T-helper 9 cell (primary cell): ENCODE data around the gene SRSF4.
"Not testable (repeated sequence)": the region's sequence is repeated elsewhere in the genome, so short reads cannot be mapped to it uniquely, and the experiment has no call there.

Experiments
- DNase-seq: peaks from one replicate; pipeline ENCODE4 v3.0.0-alpha.2; 2020

SRSF4 gene

DNA sequence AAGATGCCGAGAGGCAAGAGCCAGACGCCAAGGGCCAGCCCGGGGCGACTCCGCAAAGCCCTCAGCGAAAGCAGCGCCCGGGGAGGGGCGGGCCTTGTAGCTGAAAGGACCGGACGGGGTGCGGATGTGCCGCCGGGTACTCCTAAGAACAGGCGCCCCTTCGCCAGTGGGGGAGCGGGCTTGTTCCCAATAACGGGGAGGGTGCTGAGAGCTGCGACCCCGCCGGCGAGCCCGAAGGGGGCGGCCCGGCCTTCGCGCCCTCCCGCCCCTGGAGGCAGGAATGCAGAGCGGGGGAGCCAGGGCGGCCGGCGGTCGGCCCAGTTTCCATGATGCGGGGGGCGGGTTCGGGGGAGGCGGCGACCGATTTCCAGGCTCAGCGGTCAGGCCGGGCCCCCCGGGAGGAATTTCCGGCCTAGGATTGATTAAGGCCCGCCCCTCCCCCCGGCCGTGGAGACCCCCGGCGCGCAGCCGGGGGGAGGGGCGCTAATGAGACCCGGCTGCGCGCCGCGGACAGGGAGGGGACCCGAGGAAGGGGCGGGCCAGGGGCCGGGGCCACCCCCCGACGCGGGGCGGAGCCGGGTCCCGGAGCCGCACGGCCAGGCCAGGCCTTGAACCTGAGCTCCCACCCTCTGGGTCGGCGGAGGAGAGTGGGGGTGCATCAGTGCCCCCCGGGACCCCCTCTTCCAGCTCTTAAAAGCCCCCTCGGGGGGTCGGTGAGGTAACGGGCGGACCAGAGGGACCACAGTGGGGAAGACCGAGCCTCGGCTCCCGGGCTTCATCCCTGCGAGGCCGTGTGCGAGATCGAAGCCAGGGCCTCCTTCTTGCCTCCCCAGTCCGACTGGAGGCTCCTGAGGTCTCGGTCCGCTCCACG lies 57.1 kb downstream of the SRSF4 start:
- DNase-seq, result peak; percentile 38

- DNase-seq, result no peak
Observed at GRCh38 chr1:29123887-29124365, 57.8 kb downstream of the SRSF4 start, which contains the start of gene TMEM200B. TMEM200B (minus strand) TSS chr1:29123903; CDS start chr1:29121828, 2,075 bp downstream.

DNA sequence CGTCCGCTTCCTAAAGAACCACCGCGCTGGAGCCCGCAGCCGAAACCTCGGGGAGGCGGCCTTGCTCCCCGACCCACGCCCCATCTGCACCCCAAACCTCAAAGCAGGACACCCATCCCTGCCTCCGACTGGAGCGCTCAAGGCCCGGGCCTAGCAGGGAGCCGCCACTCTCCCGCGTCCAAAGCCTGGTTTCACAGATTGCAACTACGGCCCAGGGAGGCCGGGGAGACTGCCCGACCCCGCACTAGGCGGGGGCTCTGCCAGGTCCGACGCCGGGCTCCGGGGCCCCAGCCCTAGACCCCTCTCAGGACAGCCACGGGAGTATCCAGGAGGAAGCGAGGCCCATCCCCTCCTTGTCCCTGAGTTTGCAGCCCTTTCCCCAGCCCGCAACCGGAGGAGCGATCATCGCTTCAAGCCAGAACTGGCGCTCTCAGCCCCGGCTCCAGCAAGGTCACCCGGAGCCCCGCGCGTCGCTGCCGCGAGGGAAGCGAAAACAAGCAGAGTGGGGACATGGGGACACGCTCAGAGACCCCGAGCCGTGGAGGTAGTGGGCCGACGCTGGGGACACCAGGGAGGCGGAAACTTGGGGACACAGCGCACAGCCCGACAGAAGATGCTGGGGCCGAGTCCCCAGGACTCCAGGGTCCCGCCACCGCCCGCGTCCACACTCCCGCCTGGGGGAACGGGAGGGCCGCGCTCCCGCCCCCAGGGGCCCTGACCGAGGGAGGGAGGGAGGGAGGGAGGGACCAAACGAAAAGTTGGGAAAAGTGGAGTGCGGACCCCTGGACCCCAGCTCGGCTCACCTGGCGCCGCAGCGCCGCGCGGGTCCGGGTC lies 58.4 kb downstream of the SRSF4 start:
- peak; percentile 14 for DNase-seq

- no peak for DNase-seq
Observed at GRCh38 chr1:29122682-29123052, 59.0 kb downstream of the SRSF4 start.

GRCh38 chr1:29121936-29122681 lies 59.6 kb downstream of the SRSF4 start:
- no peak for DNase-seq

- no peak for DNase-seq
Observed at GRCh38 chr1:29121516-29121935, 60.2 kb downstream of the SRSF4 start.

- DNase-seq, result peak; percentile 50
Observed at GRCh38 chr1:29120947-29121485, 60.7 kb downstream of the SRSF4 start.

GRCh38 chr1:29120367-29120766 lies 61.3 kb downstream of the SRSF4 start:
- DNase-seq, result no peak

GRCh38 chr1:29119121-29119929 lies 62.4 kb downstream of the SRSF4 start:
- DNase-seq, result no peak

DNA sequence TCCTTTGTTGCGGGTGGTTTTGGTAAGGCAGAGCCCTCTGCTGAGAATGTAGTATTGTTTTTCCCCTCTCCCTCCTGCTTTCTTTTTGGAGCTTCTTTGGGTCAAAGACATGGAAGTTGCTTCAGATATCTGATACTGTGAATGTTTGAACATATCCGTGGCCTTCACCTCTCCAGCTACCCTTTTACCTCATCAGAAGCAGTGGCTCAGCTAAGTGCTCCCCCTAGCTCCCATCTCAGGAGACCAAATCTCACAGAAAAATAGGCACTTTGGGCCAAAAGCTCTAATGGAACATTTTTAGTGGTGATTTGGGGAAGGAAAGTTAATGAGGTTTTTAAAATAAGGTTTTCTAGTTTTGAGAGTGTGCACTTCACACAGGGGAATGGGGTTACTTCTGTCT lies 64.3 kb downstream of the SRSF4 start:
- no peak for DNase-seq

GRCh38 chr1:29114654-29115053 lies 67.0 kb downstream of the SRSF4 start:
- no peak for DNase-seq

GRCh38 chr1:29113413-29114117 lies 68.1 kb downstream of the SRSF4 start:
- no peak for DNase-seq

GRCh38 chr1:29112705-29113412 lies 68.8 kb downstream of the SRSF4 start:
- no peak for DNase-seq

GRCh38 chr1:29108041-29108440 lies 73.7 kb downstream of the SRSF4 start:
- DNase-seq, result not testable (repeated sequence)

GRCh38 chr1:29105822-29106221 lies 75.9 kb downstream of the SRSF4 start:
- no peak for DNase-seq

DNA sequence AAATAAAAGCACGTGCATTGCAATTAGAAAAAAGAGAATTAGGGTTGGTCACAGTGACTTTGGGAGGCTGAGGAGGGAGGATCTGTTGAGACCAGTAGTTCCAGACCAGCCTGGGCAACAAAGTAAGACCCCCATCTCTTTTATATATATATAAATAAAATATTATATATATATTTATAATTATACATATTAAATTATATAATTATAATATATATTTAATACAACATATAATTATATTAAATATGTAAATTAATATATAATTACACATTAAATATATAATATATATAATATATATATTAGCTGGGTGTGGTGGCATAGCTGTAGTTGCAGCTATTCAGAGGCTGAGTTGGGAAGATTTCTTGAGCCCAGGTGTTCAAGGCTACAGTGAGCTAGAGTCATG lies 81.2 kb downstream of the SRSF4 start:
- DNase-seq, result no peak

- DNase-seq, result no peak
Observed at GRCh38 chr1:29099286-29099685, 82.4 kb downstream of the SRSF4 start.
